CD4-positive, alpha-beta T cell treated with Interleukin-21 for 1 hour (primary cell): ENCODE data around the gene ITGA3.

Source experiments
- DNase-seq: peaks from one replicate; pipeline ENCODE4 v3.0.0-alpha.2; 2020

ITGA3 gene

GRCh38 chr17:50055426-50056216 lies at the start of gene ITGA3:
Gene ITGA3, plus strand, starts transcription at chr17:50056110. Its CDS starts 330 bp downstream, at chr17:50056440.
- peak; percentile 72 for DNase-seq

GRCh38 chr17:50009282-50009681 lies 46.6 kb upstream of the ITGA3 start:
- no peak for DNase-seq

GRCh38 chr17:50013079-50013478 lies 42.8 kb upstream of the ITGA3 start:
- no peak for DNase-seq

DNA sequence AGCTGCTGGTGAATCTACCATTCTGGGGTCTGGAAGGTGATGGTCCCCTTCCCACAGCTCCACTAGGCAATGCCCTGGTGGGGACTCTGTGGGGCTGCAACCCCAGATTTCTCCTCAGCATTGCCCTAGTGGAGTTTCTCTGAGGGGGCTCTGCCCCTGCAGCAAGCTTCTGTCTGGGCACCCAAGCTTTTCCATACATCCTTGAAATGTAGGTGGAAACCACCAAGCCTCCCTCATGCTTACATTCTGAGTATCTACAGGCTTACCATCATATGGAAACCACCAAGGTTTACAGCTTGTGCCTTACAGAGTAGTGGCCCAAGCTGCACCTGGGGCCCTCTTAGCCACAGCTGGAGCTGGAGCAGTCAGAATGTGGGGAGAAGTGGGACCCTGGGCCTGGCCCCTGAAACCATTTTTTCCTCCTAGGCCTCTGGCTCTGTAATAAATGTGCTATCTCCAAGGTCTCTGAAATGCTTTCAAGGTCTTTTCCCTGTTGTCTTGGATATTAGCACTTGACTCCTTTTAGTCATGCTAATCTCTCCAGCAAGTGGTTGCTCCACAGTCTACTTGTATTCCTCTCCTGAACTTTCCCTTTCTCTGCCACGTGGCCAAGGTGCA lies 41.3 kb upstream of the ITGA3 start:
- DNase-seq = no peak

DNA sequence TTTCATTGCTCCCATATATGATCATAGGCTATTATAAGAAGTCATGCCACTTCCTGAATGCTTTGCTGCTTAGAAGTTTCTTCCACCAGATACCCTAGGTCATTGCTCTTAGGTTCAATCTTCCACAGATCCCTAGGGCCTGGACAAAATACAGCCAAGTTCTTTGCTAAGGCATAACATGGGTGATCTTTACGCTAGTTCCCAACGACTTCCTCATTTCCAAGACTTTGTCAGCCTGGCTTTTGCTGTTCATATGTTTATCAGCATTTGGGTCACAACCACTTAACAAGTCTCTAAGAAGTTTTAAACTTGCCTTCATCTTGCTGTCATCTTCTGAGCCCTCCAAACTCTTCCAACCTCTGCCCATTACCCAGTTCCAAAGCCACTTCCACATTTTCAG lies 40.8 kb upstream of the ITGA3 start:
- DNase-seq = no peak

GRCh38 chr17:50018909-50019308 lies 37.0 kb upstream of the ITGA3 start:
- no peak for DNase-seq

- DNase-seq = no peak
Observed at GRCh38 chr17:50020841-50021599, 34.9 kb upstream of the ITGA3 start.

- DNase-seq = no peak
Observed at GRCh38 chr17:50021681-50022370, 34.1 kb upstream of the ITGA3 start.

DNA sequence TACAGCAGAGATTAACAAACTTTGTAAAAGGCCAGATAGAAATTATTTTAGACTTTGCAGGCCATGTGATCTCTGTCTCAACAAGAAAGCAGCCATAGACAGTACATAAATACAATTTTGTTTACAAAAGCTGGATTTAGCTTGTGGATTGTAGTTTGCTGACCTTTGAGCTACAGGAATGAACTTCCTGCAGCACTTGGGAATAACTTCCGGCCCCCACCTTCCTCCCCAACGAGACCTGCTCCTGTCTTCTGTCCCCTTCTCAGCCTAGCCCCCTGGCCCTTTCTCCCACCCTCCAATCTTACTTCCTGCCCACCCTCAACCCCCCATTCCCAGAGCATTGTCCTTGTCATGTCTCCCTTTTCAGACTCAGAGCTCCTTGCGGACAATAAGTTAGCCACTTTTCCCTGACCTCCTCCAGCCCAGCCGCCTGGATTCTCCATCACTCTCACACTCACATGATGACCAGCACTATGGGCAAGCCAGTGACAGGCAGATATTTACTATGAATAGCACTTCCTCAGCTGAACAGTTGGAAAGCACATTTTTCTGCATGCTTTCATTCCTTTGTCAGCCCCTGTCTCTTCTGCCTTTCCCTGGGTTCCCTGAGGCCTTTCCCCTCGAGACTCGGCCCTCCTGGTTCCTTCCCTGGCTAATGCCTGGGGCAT lies 33.3 kb upstream of the ITGA3 start:
- DNase-seq = no peak

DNA sequence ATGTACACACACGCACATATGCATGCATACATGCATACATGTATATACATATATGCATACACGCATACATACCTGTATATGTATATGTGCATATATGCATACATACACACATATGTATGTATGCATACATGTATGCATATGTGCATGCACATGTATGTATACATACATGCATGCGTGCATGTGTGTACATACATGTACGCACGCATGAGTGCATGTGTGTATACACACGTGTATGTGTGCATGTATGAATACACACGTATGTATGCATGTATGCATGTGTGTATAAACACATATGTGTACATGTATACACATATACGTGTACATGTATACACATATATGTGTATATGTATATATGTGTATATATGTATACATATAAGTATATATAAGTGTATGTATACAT lies 32.4 kb upstream of the ITGA3 start:
- DNase-seq = no peak

- DNase-seq = no peak
Observed at GRCh38 chr17:50024808-50025207, 31.1 kb upstream of the ITGA3 start.

- no peak for DNase-seq
Observed at GRCh38 chr17:50026046-50026675, 29.7 kb upstream of the ITGA3 start.

DNA sequence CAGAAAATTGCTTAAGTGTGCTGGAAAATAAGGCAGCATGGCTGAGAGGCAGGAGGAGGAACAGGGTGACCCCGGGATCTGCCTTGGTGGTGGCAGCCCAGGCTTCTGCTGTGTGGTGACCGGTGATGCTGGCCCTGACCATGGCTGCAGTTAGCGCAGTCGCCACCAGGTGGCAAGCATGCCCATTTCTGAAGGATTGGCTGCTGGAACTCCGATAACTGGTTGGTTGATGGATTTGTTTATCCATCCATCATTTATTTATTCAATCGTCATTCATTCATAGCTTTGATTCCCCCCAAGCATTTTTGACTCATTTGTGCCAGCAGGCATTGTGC lies 29.1 kb upstream of the ITGA3 start:
- DNase-seq = peak; percentile 80

GRCh38 chr17:50027172-50027880 lies 28.6 kb upstream of the ITGA3 start:
- DNase-seq = no peak

DNA sequence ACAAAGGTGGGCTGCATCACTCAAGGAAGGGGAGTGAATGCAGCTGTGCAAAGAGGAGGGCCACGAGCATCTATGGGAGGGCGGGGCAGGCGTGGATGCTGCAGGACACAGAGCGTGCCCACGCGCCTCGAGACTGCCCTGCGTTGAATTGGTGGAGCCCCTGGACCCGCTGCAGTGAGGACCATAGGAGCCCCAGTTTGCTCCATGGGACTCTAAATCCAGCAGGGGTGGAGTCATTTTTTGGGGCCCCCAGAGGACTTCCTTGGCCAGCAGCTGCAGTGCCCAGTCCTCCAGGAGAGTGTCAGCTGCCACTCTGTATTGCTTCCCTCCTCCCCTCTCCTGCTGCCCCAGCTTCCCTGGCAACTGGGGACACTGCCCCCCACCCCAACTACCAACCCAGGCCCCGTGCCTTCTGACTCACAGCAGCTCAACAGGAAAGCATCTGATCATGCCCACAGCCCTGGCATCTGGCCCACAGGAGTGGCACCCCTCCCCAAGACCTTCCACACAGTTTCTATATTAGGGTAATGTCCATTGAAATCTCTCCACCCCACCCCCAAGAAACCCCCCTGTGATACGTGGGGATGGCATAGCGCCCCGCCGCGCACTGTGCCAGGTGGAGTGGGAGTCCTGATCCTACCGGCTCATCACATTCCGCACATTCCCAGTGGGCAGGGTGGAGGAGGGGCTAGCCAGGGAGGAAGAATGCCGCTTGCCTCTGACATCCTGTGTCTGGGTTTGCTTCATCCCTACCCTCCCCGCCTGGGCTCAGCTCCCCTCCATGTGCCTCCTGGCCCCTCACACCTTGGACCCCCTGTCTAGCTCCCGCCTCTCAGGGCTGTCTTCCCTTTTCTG lies 27.8 kb upstream of the ITGA3 start:
- no peak for DNase-seq

DNA sequence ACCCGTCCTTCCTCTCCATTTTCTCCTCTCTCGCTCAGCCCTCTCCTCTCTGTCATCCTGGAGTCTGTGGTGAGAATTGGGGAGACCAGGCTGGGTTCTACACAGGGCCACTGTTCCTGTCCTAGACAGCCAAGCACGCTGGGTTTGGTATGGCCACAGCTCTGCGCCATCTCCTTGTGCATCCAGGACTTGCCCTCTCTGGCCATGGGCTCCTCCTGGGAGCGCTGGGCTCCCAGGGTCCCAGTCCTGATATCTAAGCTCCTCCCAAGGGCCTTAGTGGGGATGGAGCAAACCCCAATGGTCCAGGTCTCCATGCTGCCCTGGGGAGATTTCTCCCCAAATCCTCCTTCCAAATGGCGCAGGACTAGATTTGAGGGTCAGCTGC lies 27.2 kb upstream of the ITGA3 start:
- no peak for DNase-seq

DNA sequence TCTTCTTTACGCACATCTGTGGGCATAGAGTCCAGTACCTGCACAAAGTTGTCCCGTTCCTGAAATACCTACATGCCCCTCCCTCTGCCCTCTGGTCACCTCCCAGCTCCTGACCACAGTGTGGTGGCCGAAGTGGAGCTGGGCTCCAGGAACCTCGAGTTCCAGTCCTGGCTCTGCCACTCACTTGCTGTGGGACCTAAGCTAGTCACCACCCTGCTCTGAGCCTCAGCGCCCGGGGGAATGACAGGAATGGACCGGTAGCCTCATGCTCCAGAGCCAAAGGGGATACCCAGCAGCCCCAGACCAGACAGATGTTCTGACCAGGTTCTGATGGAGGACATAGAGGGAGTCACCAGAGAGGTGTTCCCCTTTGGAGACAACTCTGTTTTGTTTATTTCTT lies 26.7 kb upstream of the ITGA3 start:
- no peak for DNase-seq

DNA sequence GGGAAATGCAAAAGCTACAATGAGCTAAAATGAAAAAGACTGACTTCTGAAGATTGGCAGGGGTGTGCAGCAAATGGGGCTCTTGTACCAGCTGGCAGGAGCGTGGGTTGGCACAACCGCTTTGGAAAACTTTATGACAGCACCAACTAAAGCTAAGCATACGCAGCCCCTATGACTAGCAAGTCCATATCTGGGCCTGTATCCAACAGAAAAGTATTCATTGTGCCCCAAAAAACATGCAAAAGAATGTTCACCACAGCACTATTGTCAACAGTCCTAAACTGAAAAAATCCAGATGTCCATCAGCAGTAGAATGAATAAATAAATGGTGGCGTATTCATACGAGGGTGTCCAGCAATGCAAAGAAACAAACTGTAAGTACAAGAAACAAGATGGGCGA lies 22.6 kb upstream of the ITGA3 start:
- no peak for DNase-seq

- no peak for DNase-seq
Observed at GRCh38 chr17:50034498-50035364, 21.2 kb upstream of the ITGA3 start.

GRCh38 chr17:50035421-50035879 lies 20.5 kb upstream of the ITGA3 start:
- no peak for DNase-seq
